Left ventricle myocardium inferior (tissue), 1 donor: Measurements from ENCODE around the gene POLG. TPM values are rescaled to one million over a fixed set of nuclear protein-coding genes. Genes with fewer than 3 reads are reported as not detected.

Experiments
- DNase-seq: peaks from one replicate; pipeline ENCODE4 v3.0.0-alpha.2; 2020
- H3K27ac ChIP-seq: fragments of 200-600 bp; replicated peaks from 2 replicates; pipeline ENCODE4 v1.8.0; 2021
- H3K27me3 ChIP-seq: fragments of 200-600 bp; 2 replicates; pipeline ENCODE4 v1.8.0; 2021; ENCODE audit warnings: low read depth
- H3K36me3 ChIP-seq: fragments of 200-600 bp; 2 replicates; pipeline ENCODE4 v1.8.0; 2021
- H3K4me1 ChIP-seq: fragments of 200-600 bp; 2 replicates; pipeline ENCODE4 v1.8.0; 2021
- H3K4me3 ChIP-seq: fragments of 200-600 bp; 2 replicates; pipeline ENCODE4 v1.8.0; 2021; ENCODE audit warnings: mild to moderate bottlenecking, moderate library complexity
- H3K9me3 ChIP-seq: fragments of 200-600 bp; replicated peaks from 2 replicates; pipeline ENCODE4 v1.8.0; 2021
- intact Hi-C: fragments of 100-400 bp; cut with micrococcal nuclease; formaldehyde crosslinking; loops from one replicate; pipeline ENCODE4 v1.11.0; 2022
- total RNA-seq: library from RNA; stranded (reverse); fragmentation: NEBNext Ultra II Directional; extraction: Animal tissue kit (Norgen Biotek cat#: 25700); gene quantifications from one replicate; pipeline ENCODE4 v1.2.1, GENCODE V29; 2021
- TF ChIP-seq, protein P1 (sequence below): fragments of 200-600 bp; IDR thresholded peaks from 2 replicates; pipeline ENCODE4 v1.8.0; 2021; ENCODE audit warnings: antibody characterized with exemption, mild to moderate bottlenecking, borderline replicate concordance
- donor health status: DM: no; HTN: yes; CAD: no; lungs with severe emphysema.

The POLG gene
- total RNA-seq, 1 donor from 2014 or later, result 31.1 TPM

DNA sequence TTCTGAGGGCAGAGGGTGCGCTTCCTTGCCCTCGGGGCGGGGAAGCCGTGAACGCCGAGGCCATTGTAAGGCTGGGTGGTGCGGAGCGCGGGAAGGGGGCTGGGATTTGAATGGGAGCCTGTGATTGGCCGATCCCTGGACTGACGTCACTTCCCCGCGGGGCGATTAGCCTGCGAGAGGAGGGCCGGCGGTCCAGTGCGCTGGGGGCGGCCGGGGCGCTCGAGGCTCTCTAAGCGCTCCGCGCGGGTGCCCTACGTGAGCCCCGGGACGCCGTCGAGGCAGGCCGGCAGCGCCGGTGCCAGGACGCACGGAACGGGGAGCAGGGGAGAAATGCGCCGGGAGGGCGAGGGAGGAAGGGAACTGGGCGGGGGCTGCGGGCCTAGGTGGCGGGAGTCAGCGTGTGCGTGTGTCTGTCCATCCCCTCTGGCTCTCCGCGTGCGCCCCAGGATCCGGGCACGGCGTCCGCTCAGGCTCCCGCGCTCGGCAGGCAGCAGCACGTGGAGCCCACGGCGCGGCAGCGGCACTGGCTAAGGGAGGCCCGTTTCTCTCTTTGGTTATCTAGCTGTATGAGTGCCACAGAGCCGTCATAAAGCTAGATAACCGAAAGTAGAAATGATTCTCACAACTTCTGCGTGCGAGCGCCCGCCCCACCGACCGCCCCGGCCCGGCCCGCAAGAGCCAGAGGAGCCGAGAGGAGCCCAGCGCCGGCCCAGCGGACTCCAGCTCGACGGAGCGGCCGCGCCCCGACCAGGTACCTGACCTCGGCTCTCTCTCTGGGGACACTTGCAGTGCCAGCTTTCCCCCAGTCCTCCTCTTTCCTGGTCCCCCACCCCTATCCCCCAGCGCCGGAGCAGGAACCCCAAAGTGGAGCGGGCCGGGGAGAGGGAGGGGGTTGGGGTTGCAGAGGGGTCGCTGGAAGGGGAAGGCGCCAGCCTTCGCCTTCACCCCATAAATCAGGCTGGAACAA is 33.1 kb upstream of the POLG start:
- DNase-seq, result no peak
- Histone ChIP-seq H3K9me3 (no peaks in the 10 kb centered on the region), H3K4me3 (peak overlapping the region; percentile 41), H3K27me3 (peaks cover 100% of the 10 kb centered on the region), H3K4me1 (peaks cover 25% of the 10 kb centered on the region), H3K36me3 (no peaks in the 10 kb centered on the region), H3K27ac (no peak overlapping the region)
- TF ChIP-seq, protein P1, sequence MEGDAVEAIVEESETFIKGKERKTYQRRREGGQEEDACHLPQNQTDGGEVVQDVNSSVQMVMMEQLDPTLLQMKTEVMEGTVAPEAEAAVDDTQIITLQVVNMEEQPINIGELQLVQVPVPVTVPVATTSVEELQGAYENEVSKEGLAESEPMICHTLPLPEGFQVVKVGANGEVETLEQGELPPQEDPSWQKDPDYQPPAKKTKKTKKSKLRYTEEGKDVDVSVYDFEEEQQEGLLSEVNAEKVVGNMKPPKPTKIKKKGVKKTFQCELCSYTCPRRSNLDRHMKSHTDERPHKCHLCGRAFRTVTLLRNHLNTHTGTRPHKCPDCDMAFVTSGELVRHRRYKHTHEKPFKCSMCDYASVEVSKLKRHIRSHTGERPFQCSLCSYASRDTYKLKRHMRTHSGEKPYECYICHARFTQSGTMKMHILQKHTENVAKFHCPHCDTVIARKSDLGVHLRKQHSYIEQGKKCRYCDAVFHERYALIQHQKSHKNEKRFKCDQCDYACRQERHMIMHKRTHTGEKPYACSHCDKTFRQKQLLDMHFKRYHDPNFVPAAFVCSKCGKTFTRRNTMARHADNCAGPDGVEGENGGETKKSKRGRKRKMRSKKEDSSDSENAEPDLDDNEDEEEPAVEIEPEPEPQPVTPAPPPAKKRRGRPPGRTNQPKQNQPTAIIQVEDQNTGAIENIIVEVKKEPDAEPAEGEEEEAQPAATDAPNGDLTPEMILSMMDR, result no peak
- intact Hi-C loops, result no loop called here

- TF ChIP-seq, protein P1, result no peak
- peaks cover 100% of the 10 kb centered on the region for H3K27me3 ChIP-seq
- peaks cover 32% of the 10 kb centered on the region for H3K4me1 ChIP-seq
- DNase-seq, result no peak
- H3K27ac ChIP-seq, result no peak overlapping the region
- intact Hi-C loops, result no loop called here
- H3K4me3 ChIP-seq, result peak overlapping the region; percentile 41
- no peaks in the 10 kb centered on the region for H3K36me3 ChIP-seq
- no peaks in the 10 kb centered on the region for H3K9me3 ChIP-seq
Observed at GRCh38 chr15:89366656-89367393, 32.2 kb upstream of the POLG start.

- no peaks in the 10 kb centered on the region for H3K36me3 ChIP-seq
- peaks cover 25% of the 10 kb centered on the region for H3K4me1 ChIP-seq
- no peak overlapping the region for H3K4me3 ChIP-seq
- TF ChIP-seq, protein P1, result no peak
- H3K27ac ChIP-seq, result no peak overlapping the region
- intact Hi-C loops, result no loop called here
- no peak for DNase-seq
- peaks cover 100% of the 10 kb centered on the region for H3K27me3 ChIP-seq
- no peaks in the 10 kb centered on the region for H3K9me3 ChIP-seq
Observed at GRCh38 chr15:89365462-89366065, 30.9 kb upstream of the POLG start.

- Histone ChIP-seq H3K36me3 (no peaks in the 10 kb centered on the region), H3K9me3 (no peaks in the 10 kb centered on the region), H3K27ac (no peak overlapping the region), H3K4me3 (no peak overlapping the region), H3K4me1 (peaks cover 25% of the 10 kb centered on the region), H3K27me3 (peaks cover 100% of the 10 kb centered on the region)
- DNase-seq, result no peak
- intact Hi-C loops, result no loop called here
- TF ChIP-seq, protein P1, result no peak
Observed at GRCh38 chr15:89364741-89365450, 30.3 kb upstream of the POLG start.

DNA sequence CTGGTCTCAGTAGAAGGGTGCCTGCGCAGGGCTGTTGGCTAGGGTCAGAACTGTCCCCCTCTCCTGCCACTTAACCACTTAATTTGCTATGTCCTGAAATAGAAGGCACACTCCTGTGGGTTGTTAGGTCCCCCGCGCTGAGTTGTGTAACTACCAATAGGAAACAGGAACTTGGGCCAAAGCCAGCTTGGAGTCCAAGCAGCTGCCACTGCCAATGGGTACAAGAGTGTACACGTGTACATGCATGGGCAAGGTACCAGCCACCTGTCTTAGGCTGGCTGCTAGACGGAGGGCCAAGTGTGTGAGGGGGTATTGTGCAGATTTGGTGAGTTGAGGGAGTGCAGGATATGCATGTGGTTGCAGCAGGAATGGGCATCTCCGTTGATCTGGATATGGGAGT is 29.7 kb upstream of the POLG start:
- Histone ChIP-seq H3K4me3 (no peak overlapping the region), H3K27me3 (peaks cover 100% of the 10 kb centered on the region), H3K4me1 (peaks cover 27% of the 10 kb centered on the region), H3K36me3 (no peaks in the 10 kb centered on the region), H3K27ac (no peak overlapping the region), H3K9me3 (no peaks in the 10 kb centered on the region)
- DNase-seq, result no peak
- intact Hi-C loops, result no loop called here
- TF ChIP-seq, protein P1, result no peak
